ENCODE measurements around the gene SLC34A3. TPM values are rescaled to one million over a fixed set of nuclear protein-coding genes. Genes with fewer than 3 reads are reported as not detected.
A peak's percentile ranks its signal among the peaks of the same experiment; 100 is the strongest.

The SLC34A3 gene
- total RNA-seq, 1 experiment from 2014 or later, result not detected

DNA sequence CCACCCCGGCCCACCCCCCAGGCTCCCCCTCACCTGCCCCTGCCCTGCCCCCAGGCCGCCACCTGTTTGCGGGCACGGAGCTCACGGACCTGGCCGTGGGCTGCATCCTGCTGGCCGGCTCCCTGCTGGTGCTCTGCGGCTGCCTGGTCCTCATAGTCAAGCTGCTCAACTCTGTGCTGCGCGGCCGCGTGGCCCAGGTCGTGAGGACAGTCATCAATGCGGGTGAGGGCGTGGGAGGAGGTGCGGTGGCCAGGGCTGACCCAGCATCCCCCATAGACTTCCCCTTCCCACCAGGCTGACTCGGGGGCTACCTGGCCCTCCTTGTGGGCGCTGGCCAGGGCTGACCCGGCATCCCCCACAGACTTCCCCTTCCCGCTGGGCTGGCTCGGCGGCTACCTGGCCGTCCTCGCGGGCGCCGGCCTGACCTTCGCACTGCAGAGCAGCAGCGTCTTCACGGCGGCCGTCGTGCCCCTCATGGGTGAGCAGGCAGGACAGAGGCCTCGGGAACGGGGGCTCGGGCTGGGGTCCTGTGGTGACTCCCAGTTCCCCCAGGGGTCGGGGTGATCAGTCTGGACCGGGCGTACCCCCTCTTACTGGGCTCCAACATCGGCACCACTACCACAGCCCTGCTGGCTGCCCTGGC is 3.5 kb downstream of the SLC34A3 start:
- no peak overlapping the region for H3K27ac ChIP-seq (ENCODE audit: low read length)
- H3K4me3 ChIP-seq (ENCODE audit: low read length), result peak overlapping the region; percentile 45; the same call in 1 of the 2 replicates
- H3K9me3 ChIP-seq (ENCODE audit: low read length), result no peaks in the 10 kb centered on the region
- no peaks in the 10 kb centered on the region for H3K9me2 ChIP-seq (replicated peaks; ENCODE audit: insufficient read depth, low read length)
- no peaks in the 10 kb centered on the region for H3K79me2 ChIP-seq (ENCODE audit: low read length)
- H3K4me2 ChIP-seq (ENCODE audit: low read depth, low read length, poor library complexity, severe bottlenecking), result peak overlapping the region; percentile 70
- no peak for DNase-seq
- no peaks in the 10 kb centered on the region for H3K27me3 ChIP-seq (ENCODE audit: low read length)
- peaks cover 35% of the 10 kb centered on the region; the same call in 1 of the 2 replicates for H4K20me1 ChIP-seq (ENCODE audit: insufficient read depth, low read depth, low read length)
- peaks cover 45% of the 10 kb centered on the region for H3K4me1 ChIP-seq (ENCODE audit: low read length)
- H3K9ac ChIP-seq (ENCODE audit: low read length), result peak overlapping the region; percentile 43
- H2AFZ ChIP-seq (ENCODE audit: low read length), result no peak overlapping the region
- no peaks in the 10 kb centered on the region for H3K36me3 ChIP-seq (ENCODE audit: insufficient read depth, low read length)

DNA sequence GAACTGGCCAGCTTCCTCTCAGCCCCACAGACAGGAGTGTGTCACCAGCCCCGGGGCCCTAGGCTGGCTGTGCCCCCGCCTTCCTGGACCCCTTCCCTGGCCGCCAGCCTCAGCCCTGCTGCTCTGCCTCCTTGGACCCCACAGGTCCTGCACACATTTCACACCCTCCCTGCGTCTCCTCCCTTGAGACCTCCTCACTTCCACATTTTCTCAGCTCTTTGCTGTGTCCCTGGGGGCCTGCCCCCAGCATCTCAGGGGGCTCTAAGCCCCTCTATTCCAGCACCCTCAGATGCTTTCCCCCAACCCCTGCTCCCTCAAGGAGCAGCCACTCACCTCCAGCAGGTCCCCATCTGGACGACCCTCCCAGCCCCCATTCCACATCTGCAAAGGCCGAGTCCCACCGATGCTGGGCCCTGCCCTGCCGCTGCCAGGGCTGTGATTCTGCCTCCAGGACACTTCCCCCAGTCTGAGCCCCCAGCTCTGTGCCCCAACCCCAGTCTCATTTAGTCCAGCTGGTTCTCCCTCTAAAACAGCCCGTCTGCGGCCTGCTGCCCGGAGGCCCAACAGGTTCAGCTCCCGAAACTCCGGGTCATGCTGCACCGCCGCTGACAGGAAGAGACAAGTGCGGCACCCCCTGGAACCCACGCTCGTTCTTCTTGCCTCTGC is 4.2 kb downstream of the SLC34A3 start:
- Histone ChIP-seq H3K4me1 (ENCODE audit: low read length) (peaks cover 49% of the 10 kb centered on the region), H3K9ac (ENCODE audit: low read length) (peak overlapping the region; percentile 43), H3K36me3 (ENCODE audit: insufficient read depth, low read length) (no peaks in the 10 kb centered on the region), H3K4me2 (ENCODE audit: low read depth, low read length, poor library complexity, severe bottlenecking) (peak overlapping the region; percentile 70), H3K27me3 (ENCODE audit: low read length) (no peaks in the 10 kb centered on the region), H3K9me2 (replicated peaks; ENCODE audit: insufficient read depth, low read length) (no peaks in the 10 kb centered on the region), H3K27ac (ENCODE audit: low read length) (no peak overlapping the region), H3K4me3 (ENCODE audit: low read length) (peak overlapping the region; percentile 45), H2AFZ (ENCODE audit: low read length) (no peak overlapping the region), H3K9me3 (ENCODE audit: low read length) (no peaks in the 10 kb centered on the region), H4K20me1 (ENCODE audit: insufficient read depth, low read depth, low read length) (peaks cover 35% of the 10 kb centered on the region; the same call in 1 of the 2 replicates), H3K79me2 (ENCODE audit: low read length) (no peaks in the 10 kb centered on the region)
- DNase-seq, result peak; percentile 85

DNA sequence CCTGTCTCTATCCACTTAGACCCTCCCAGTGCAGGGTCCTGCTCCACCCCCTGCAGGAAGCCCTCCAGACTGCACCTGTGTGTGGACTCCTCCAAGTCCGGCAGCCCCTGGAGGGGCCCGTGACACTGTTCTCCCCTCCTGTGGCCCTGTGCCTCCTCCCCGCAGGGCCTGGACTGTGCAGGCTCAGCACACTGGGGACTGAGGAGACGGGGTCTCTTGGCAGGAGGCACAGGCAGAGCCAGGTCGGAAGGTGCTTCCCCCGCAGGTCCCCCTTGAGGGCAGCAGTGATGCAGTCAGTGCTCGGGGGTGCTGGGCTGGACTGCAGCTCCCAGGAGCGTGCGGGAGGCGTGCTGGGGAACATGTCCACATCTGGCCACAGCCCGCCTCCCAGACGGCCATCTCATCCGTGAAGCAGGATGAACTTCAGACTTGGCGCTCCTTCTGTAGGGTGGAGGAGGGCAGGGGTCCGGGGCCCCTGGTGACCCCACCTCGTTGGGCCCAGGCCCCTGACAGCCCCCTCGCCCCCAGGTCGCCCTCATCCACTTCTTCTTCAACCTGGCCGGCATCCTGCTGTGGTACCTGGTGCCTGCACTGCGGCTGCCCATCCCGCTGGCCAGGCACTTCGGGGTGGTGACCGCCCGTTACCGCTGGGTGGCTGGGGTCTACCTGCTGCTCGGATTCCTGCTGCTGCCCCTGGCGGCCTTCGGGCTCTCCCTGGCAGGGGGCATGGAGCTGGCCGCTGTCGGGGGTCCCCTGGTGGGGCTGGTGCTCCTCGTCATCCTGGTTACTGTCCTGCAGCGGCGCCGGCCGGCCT is 4.9 kb downstream of the SLC34A3 start:
- peak overlapping the region; percentile 43 for H3K9ac ChIP-seq (ENCODE audit: low read length)
- H2AFZ ChIP-seq (ENCODE audit: low read length), result no peak overlapping the region
- H3K4me2 ChIP-seq (ENCODE audit: low read depth, low read length, poor library complexity, severe bottlenecking), result peak overlapping the region; percentile 70

DNA sequence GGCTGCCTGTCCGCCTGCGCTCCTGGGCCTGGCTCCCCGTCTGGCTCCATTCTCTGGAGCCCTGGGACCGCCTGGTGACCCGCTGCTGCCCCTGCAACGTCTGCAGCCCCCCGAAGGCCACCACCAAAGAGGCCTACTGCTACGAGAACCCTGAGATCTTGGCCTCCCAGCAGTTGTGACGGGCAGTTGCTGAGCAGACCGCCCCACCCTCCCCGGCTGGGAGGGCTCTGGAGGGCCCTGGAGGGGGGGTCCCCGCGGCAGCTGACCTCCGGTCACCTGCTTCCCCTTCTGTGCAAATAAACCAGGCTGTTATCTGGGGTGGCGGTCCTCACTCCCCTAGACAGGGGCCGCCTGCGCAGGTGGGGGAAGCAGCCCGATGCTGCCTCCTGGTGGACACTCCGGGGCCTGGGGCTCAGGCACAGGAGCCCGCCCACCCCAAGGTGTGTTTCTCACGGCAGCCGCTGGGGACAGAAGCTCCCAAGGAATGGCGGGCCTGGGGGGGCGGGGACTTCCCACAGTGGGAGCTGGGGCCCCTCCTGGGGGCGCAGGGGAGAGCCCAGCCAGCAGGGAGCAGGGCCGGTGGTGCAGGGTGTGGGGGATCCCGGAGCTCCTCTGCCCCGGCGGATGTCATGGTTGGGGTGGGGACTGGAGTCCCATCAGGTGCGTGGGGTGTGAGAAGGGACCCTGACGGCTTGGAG is 5.7 kb downstream of the SLC34A3 start:
- no peaks in the 10 kb centered on the region for H3K27me3 ChIP-seq (ENCODE audit: low read length)
- no peak overlapping the region for H2AFZ ChIP-seq (ENCODE audit: low read length)
- H3K4me2 ChIP-seq (ENCODE audit: low read depth, low read length, poor library complexity, severe bottlenecking), result peak overlapping the region; percentile 52
- peak overlapping the region; percentile 30; the same call in 1 of the 2 replicates for H3K4me3 ChIP-seq (ENCODE audit: low read length)
- no peaks in the 10 kb centered on the region for H3K79me2 ChIP-seq (ENCODE audit: low read length)
- H4K20me1 ChIP-seq (ENCODE audit: insufficient read depth, low read depth, low read length), result peaks cover 35% of the 10 kb centered on the region; the same call in 1 of the 2 replicates
- DNase-seq, result peak; percentile 95
- no peaks in the 10 kb centered on the region for H3K36me3 ChIP-seq (ENCODE audit: insufficient read depth, low read length)
- H3K27ac ChIP-seq (ENCODE audit: low read length), result no peak overlapping the region
- peak overlapping the region; percentile 36 for H3K9ac ChIP-seq (ENCODE audit: low read length)
- H3K9me3 ChIP-seq (ENCODE audit: low read length), result no peaks in the 10 kb centered on the region
- peaks cover 54% of the 10 kb centered on the region for H3K4me1 ChIP-seq (ENCODE audit: low read length)
- no peaks in the 10 kb centered on the region for H3K9me2 ChIP-seq (replicated peaks; ENCODE audit: insufficient read depth, low read length)

More for the DNA sequence above, 4.9 kb downstream of the SLC34A3 start:
- no peak overlapping the region for H3K27ac ChIP-seq (ENCODE audit: low read length)
- H3K36me3 ChIP-seq (ENCODE audit: insufficient read depth, low read length), result no peaks in the 10 kb centered on the region
- H4K20me1 ChIP-seq (ENCODE audit: insufficient read depth, low read depth, low read length), result peaks cover 35% of the 10 kb centered on the region; the same call in 1 of the 2 replicates
- no peaks in the 10 kb centered on the region for H3K27me3 ChIP-seq (ENCODE audit: low read length)
- H3K79me2 ChIP-seq (ENCODE audit: low read length), result no peaks in the 10 kb centered on the region
- no peak for DNase-seq
- no peaks in the 10 kb centered on the region for H3K9me3 ChIP-seq (ENCODE audit: low read length)
- peak overlapping the region; percentile 45; the same call in 1 of the 2 replicates for H3K4me3 ChIP-seq (ENCODE audit: low read length)
- peaks cover 54% of the 10 kb centered on the region for H3K4me1 ChIP-seq (ENCODE audit: low read length)
- H3K9me2 ChIP-seq (replicated peaks; ENCODE audit: insufficient read depth, low read length), result no peaks in the 10 kb centered on the region

DNA sequence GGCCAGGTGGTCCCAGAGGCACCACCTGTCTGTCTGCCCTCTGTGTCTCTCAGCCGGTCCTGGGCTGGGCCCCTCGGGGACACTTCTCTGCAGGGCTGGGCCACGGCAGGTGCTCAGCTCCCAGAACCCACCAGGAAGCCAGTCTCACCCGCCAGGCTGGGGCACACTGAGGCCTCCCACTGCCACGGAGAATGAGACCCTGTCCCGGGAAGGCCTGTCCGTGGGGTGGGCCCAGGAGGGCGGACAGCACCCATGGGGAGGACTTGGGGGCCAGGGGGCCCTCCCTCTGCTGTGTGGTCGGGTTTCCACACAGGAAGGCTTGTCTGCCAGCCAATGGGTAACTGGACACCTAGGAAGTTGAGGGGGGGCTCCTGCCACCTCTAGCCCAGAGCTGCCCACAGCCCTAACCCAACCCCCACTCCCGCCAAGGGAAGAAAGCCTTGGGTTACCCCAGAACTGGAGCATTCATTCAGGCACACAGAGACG is 6.3 kb downstream of the SLC34A3 start:
- no peaks in the 10 kb centered on the region for H3K27me3 ChIP-seq (ENCODE audit: low read length)
- 0 out of 2 replicates have a peak, but pooled peaks cover 4% of the 10 kb centered on the region for H3K79me2 ChIP-seq (ENCODE audit: low read length)
- H3K9me2 ChIP-seq (replicated peaks; ENCODE audit: insufficient read depth, low read length), result no peaks in the 10 kb centered on the region
- peaks cover 40% of the 10 kb centered on the region for H4K20me1 ChIP-seq (ENCODE audit: insufficient read depth, low read depth, low read length)
- H3K9me3 ChIP-seq (ENCODE audit: low read length), result no peaks in the 10 kb centered on the region
- H3K27ac ChIP-seq (ENCODE audit: low read length), result no peak overlapping the region
- peak overlapping the region; percentile 52 for H3K4me2 ChIP-seq (ENCODE audit: low read depth, low read length, poor library complexity, severe bottlenecking)
- peak overlapping the region; percentile 30; the same call in 1 of the 2 replicates for H3K4me3 ChIP-seq (ENCODE audit: low read length)
- H3K4me1 ChIP-seq (ENCODE audit: low read length), result peaks cover 55% of the 10 kb centered on the region
- no peak overlapping the region for H2AFZ ChIP-seq (ENCODE audit: low read length)
- peak overlapping the region; percentile 36 for H3K9ac ChIP-seq (ENCODE audit: low read length)
- no peak for DNase-seq
- peaks cover 4% of the 10 kb centered on the region for H3K36me3 ChIP-seq (ENCODE audit: insufficient read depth, low read length)

DNA sequence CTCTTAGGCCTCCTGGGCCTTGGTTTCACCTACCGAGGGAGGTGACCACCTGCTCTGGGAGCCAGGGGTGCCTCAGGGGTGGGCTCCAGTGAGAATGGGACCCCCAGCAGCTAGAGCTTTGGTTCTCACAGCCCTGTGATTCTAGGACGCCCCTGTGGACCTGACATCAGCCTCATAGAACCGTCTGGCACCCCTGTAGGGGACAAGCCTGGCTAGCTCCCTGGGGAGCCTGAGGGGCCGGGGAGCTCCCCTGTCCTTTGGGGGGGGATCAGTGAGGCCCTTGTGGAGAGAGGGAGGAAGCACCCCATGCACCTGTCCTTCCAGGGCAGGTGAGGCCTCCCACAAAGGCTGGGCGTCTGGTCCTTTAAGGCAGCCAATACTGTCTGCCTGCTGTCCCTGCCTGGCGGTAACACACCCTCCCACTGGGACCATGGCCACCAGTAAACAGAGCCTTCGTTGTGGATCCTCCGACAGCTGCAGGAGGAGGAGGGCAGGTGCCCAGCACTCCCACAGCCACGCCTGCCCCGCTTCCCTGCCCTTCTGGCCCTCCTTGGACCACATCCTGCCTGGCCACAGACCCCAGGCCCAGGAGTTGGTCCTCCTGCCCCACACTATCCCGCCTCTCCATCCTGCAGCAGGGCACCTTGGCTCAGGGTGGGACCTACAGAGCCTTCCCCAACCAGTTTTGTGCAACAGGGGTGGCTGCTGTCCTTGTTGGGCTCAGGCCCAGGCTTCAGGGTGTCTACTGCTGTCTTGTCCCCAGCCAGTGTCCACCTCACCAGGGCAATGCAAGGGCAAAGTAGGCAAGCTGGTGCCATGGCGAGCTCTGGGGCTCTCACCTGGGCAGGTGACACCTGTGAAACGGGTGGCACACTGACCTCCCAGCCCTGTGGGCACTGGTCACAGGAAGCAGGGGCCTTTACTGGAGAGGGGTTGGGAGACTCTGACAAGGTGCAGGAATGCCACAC is 7.3 kb downstream of the SLC34A3 start:
- no peak overlapping the region for H2AFZ ChIP-seq (ENCODE audit: low read length)
- DNase-seq, result no peak
- H3K27me3 ChIP-seq (ENCODE audit: low read length), result no peaks in the 10 kb centered on the region
- H4K20me1 ChIP-seq (ENCODE audit: insufficient read depth, low read depth, low read length), result peaks cover 51% of the 10 kb centered on the region
- H3K4me1 ChIP-seq (ENCODE audit: low read length), result peaks cover 65% of the 10 kb centered on the region
- peaks cover 15% of the 10 kb centered on the region for H3K36me3 ChIP-seq (ENCODE audit: insufficient read depth, low read length)
- H3K9ac ChIP-seq (ENCODE audit: low read length), result peak overlapping the region; percentile 25; the same call in 1 of the 2 replicates
- H3K27ac ChIP-seq (ENCODE audit: low read length), result no peak overlapping the region
- peak overlapping the region; percentile 9 for H3K4me2 ChIP-seq (ENCODE audit: low read depth, low read length, poor library complexity, severe bottlenecking)
- H3K9me3 ChIP-seq (ENCODE audit: low read length), result no peaks in the 10 kb centered on the region
- H3K79me2 ChIP-seq (ENCODE audit: low read length), result 0 out of 2 replicates have a peak, but pooled peaks cover 5% of the 10 kb centered on the region
- no peak overlapping the region for H3K4me3 ChIP-seq (ENCODE audit: low read length)
- H3K9me2 ChIP-seq (replicated peaks; ENCODE audit: insufficient read depth, low read length), result no peaks in the 10 kb centered on the region

Measured in Karpas-422 (cell line).